Measurements from ENCODE around the gene HS3ST1.
"Not testable (repeated sequence)": the region's sequence is repeated elsewhere in the genome, so short reads cannot be mapped to it uniquely, and the experiment has no call there.

HS3ST1 gene

DNA sequence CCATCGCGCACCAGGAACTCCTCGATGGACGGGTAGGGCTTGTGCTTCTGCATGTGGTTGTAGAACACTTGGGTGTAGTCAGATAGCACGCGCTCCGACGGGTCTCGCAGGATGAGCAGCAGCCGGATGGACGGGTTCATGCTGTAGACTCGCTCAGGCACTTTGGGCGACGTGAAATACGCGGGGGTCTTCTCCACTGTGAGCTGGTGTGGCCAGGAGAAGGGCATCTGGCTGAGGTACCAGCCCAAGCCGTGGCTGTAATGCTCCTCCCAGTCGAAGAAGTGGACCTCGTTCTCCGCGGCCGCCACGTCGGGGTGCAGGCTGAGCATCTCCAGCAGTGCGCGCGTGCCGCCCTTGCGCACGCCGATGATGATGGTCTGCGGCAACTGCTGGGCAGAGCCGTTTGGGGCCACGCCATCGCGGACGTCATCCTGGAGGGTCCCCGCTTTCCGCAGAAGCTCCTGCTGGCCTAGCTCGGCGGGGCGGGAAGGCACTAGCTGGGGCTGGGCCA, 29.2 kb downstream of the HS3ST1 start:
- DNase-seq (ENCODE audit: low read depth in 2 of 2): no peak

- DNase-seq (ENCODE audit: low read depth in 2 of 2): no peak
Measured at GRCh38 chr4:11397819-11398610, 30.7 kb downstream of the HS3ST1 start.

DNA sequence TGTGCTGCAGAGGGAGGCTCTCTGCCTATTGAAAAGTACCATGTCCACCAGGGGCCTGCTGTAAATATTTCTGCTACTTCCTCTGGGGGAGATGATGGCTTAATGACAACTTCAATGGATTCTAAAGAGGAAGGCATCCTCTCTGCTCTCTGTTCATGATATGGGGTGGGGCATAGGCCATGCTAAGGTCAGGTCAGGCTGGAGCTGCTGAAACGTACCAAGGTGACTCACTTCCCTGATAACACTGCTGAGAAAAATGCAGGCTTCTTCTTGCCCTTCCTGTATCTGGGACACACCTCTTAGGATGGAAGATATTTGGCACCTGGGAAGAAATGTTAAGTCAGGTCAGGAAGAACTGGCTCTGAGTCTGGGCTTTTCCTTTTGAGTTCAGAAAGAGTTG, 31.5 kb downstream of the HS3ST1 start:
- no peak for DNase-seq (ENCODE audit: low read depth in 2 of 2)

DNA sequence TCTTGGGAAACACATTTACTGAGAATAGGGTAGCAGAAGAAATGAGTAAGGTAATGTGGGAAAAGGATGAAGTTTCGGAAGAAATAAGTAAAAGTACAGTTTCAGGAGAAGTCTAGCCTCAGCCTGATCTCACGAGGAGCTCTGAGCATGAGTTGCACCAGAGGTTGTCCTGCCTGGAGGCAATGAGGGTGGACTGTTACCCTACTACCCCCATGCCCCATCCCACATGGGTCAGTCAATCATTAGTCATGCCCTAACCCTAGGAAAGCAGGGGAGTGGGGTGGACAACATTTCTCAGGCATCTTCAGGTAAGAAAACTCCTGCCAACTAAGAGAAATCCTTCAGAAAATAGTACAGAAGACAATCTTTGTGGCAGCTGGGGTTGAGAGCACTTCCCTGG, 35.1 kb downstream of the HS3ST1 start:
- no peak for DNase-seq (ENCODE audit: low read depth in 2 of 2)

DNA sequence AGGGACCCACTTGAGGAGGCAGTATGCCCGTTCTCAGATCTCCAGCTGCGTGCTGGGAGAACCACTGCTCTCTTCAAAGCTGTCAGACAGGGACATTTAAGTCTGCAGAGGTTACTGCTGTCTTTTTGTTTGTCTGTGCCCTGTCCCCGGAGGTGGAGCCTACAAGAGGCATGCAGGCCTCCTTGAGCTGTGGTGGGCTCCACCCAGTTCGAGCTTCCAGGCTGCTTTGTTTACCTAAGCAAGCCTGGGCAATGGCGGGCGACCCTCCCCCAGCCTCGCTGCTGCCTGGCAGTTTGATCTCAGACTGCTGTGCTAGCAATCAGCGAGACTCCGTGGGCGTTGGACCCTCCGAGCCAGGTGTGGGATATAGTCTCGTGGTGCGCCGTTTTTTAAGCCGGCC, 44.6 kb downstream of the HS3ST1 start:
- not testable (repeated sequence) for DNase-seq (ENCODE audit: low read depth in 2 of 2)

- DNase-seq (ENCODE audit: low read depth in 2 of 2): no peak
Measured at GRCh38 chr4:11376571-11376970, 52.1 kb downstream of the HS3ST1 start.

DNA sequence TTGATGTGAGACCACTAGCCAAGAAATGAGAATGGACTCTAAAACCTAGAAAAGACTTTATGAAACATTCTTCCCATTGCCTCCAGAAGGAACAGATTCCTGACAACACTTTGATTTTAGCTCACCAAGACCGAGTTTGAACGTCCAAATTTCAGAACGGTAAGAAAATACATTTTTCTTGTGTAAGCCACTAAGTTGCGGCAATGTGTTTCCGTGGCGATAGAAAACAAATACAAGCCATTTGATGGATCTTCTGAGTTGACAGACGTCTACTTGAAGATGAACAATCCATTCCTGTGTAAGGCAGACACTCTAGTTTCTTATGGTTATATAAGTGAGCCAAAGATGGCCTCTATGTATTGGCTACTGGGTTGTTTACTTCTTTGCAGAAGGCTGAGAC, 52.5 kb downstream of the HS3ST1 start:
- DNase-seq (ENCODE audit: low read depth in 2 of 2): no peak

GRCh38 chr4:11368701-11369115, 60.0 kb downstream of the HS3ST1 start:
- DNase-seq (ENCODE audit: low read depth in 2 of 2): no peak

GRCh38 chr4:11367371-11367770, 61.3 kb downstream of the HS3ST1 start:
- no peak for DNase-seq (ENCODE audit: low read depth in 2 of 2)

- no peak for DNase-seq (ENCODE audit: low read depth in 2 of 2)
Measured at GRCh38 chr4:11366859-11367258, 61.8 kb downstream of the HS3ST1 start.

DNA sequence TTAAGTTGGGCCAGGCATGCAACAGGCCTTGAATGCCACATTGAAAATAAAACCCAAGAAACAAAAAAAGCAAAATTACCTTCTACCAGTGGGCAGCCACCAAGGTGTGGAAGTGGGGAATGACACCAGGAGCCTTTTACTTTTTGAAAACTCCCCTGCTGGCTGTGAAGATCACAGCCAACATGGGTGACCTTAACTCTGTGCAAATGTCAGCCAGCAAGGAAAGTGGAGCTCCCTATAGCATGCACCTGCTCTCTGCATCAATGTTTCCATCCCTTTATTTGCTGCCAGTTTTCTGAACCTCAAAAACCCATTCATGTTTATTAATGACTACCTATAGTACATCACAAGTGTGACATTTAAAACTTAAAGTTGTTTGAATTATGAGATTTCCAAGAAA, 63.7 kb downstream of the HS3ST1 start:
- no peak for DNase-seq (ENCODE audit: low read depth in 2 of 2)

DNA sequence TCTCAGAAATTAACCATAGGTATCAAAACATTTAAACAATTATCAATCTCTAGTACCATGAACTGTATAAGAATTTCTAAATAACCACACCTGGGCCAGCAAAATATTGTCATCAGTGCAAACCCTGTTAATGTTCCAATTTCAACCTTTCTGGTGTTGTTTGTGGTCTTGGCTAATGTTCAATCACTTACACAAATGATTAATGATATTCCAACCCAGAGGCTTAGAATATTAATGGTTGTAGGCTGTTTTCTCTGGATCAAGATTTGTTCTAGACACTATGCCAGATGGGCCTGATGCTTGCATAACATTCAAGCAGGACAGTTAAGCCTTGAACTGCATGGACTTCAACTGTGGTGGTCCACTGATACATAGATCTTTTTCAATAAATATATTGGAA, 69.1 kb downstream of the HS3ST1 start:
- DNase-seq (ENCODE audit: low read depth in 2 of 2): no peak

- no peak for DNase-seq (ENCODE audit: low read depth in 2 of 2)
Measured at GRCh38 chr4:11355226-11355625, 73.5 kb downstream of the HS3ST1 start.

DNA sequence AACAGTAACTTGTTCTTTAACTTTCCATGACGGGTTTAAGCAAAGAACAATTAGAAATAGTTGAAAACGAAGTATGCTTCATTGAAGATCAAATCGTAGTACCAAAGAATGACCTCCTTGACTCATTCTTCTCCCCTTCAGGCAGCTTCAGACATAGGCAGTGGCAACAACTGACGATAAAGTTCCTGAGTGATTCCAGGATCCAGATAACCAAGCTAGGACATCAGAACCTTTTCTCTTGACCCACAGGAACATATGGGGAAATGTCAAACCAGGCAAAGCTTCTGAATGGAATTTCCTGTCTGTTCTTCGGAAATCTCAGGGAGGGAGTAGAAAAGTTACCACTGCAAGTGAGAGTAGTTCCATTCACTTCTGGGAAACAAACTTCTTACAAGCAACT, 74.2 kb downstream of the HS3ST1 start:
- no peak for DNase-seq (ENCODE audit: low read depth in 2 of 2)

DNA sequence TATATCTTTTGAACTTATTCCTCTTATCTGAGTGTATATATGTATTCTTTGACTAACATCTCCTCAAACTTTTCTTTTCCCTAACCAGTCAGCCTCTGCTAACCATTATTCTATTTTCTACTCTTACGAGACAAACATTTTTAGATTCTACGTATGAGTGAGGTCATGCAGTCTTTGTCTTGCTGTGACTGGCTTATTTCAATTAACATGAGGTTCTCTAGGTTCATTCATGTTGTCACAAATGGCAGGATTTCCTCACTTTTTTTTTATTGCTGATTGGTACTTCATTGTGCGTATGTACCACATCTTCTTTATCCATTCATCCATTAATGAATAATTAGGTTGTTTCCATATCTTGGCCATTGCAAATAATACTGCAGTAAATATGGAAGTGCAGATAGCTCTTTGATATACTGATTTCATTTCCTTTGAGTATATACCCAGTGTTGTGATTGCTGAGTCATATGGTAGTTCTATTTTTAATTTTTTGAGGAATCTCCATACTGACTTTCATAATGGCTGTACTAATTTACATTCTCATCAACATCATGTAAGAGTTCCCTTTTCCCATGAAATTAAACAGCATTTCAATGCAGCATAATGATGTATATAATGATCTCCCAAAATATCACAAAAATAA, 80.1 kb downstream of the HS3ST1 start:
- no peak for DNase-seq (ENCODE audit: low read depth in 2 of 2)

DNA sequence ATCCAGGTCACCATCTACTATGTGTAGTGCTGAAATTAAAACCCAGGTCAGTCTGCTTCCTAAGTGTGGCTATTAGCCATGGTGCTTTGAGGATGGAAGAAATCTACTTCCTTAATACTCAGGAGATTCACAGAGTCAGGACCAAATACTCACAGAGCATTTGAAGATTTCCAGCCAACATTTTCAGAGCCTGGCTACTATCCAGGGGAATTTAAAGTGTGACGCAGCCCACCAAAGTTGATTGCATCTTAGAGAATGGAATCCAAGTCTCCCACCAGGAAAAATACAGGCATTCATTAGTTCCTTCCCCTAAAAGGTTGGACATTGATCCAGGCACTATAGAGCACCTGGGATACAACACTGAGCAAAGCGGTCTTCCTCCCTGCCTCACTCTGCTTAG, 83.8 kb downstream of the HS3ST1 start:
- DNase-seq (ENCODE audit: low read depth in 2 of 2): no peak

DNA sequence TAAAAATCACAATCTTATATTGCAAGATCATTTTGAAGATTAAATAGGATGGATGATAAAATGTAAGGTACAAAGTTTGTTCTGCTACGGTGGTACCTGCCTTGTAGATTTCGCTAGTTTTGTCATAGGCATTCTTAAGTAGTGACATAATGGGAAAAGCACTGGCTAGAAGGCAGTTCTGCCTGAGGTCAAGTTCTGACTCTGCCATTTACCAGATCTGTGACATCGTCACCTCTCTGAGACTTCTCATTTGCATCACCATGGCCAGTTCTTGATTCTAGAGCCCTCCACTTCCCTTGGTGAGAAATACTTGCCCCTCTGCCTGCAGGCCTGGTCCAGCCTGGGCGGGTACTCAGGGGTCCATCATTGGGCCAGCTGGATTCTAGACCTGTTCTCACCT, 85.2 kb downstream of the HS3ST1 start:
- no peak for DNase-seq (ENCODE audit: low read depth in 2 of 2)
